HG02571 (cell line): Measurements from ENCODE around the gene YPEL1.
"Not testable (repeated sequence)": the region's sequence is repeated elsewhere in the genome, so short reads cannot be mapped to it uniquely, and the experiment has no call there.

Experiments
- ATAC-seq: cut with Tn5 transposase; IDR thresholded peaks from one replicate; pipeline ENCODE4 v1.9.1; 2021; ENCODE audit warnings: mild to moderate bottlenecking, moderate library complexity; ENCODE audit not compliant: unreplicated experiment

The YPEL1 gene

DNA sequence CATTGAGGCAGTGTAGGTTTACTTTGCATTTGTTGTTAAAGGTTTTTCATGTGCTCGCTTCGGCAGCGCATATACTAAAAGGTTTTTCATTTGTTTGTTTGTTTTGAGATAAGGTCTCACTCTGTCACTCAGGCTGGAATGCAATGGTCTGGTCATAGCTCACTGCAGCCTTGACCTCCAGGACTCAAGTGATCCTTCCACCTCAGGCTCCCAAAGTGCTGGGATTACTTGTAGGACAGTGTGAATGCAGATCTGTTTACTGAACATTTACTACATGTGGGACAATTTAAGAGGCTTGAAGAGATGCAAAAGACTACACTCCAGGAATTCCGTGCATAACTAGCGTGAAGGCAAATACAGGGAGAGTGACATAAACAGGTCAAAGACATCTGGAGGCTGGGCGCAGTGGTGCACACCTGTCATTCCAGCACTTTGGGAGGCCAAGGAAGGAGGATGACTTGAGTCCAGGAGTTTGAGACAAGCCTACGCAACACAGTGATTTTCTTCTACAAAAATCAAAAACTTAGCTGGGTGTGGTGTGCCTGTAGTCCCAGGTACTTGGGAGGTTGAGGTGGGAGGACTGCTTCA lies 34.1 kb downstream of the YPEL1 start:
- no peak for ATAC-seq

DNA sequence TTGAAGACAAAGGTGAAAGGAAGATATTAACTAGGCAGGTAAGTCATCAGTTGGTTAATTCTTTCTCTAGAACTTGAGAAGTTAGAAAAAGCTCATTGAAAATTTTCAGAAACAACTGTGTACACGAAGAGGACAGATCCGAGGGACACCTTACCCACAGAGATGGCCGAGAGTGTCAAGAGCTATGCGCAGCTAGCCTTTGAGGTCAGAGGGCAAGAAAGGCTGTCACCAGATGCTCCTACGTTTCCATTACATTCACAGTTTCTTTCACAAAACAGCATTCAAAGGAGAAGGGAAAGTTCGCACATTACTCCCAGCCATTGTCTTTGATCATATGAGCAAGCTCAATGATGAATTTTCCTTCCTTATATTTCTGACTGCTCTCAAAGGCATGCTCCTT lies 34.8 kb downstream of the YPEL1 start:
- ATAC-seq = no peak

DNA sequence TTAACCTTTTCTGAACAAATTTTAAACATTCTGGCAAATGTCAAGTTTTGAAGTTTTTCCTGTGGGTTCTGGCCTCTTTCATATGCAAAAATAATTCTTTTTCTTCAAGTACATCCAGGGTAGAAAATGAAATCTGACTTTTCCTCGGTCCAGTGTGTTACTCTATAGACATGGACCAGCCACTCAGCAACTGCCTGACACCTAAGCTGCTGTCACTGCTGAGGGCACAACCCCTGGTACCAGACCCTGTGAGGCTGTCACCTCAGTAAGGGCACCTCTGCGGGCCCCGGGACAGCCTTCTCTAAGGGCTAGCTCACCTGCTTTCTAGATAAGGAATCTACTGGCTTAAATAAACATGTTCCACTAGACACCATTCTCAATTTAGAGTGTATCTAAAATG lies 36.0 kb downstream of the YPEL1 start:
- no peak for ATAC-seq

- no peak for ATAC-seq
Observed at GRCh38 chr22:21698430-21699329, 36.9 kb downstream of the YPEL1 start.

DNA sequence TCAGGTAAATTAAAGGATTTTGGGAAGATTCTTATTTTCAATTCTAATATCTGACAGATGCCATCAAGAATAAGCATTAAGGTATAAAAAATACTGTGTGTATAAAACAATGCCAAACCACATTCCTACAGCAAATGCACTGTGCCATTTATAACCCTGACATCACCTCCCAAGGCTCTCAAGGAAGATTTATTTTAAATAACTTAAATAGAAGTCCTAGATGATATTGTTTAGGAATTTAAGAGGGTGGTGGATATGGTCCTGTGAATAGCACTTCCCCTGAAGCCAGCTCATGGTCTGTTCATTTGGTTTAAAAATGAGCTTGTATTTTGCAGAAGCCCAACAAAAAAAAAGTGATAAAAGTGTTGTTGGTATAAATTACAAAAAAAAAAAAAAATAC lies 37.7 kb downstream of the YPEL1 start:
- ATAC-seq = no peak

GRCh38 chr22:21697021-21697771 lies 38.4 kb downstream of the YPEL1 start:
- no peak for ATAC-seq

- ATAC-seq = no peak
Observed at GRCh38 chr22:21696115-21696514, 39.5 kb downstream of the YPEL1 start.

DNA sequence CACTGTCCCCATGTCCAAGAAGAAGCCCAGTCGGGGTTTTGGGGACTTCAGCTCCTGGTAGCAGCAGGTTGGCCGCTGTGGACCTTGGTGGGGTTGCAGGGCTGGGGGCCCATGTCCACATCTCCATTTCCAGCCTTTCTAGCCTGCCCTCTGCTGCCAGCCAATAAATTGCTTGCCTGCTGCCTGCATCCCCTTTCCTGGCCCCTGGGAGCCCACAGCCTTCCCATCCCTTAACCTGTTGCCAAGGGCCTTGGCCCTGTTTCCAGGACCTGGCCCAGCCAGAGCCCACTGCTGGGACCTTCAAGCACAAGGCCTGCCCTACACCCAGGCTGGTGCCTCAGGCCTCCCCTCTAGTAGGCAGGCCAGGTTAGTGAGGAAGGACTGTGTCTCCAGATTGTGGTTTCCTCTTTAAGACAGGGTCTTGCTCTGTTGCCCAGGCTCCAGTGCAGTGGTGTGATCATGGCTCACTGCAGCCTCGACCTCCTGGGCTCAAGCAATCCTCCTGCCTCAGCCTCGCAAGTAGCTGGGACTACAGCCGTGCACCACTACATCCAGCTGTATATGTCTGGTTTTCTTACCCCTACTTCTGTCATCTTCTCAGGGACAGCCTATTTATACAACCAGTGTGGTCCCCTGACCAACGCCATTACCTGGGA lies 40.0 kb downstream of the YPEL1 start:
- ATAC-seq = no peak

DNA sequence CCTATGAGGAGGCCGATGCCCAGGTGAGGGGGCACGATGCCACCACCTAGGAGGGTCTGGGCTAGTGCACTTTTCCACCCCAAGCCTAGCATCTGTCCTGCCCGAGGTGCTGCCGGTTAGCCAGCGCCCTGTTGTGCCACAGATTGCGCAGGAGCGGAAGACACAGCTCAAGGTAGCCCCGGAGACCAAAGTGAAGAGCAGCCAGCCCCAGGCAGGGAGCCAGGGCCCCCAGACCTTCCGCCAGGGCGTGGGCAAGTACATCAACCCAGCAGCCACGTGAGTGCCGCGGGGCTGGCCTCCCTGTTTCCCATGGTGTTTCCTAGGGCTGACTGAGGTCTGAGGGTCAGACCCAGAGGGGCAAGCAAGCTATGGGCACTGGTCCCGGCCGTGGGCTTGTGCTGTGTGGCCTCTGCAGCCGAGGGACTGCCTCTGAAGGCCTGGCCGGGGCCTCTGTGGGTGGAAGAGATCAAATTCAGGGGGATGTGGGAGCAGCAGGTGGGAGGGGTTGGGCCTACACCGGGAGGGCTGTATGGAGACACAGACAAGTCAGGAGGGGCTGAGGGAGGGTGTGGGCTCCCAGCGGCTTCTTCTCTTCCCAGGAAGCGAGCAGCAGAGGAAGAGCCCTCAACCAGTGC lies 40.7 kb downstream of the YPEL1 start:
- no peak for ATAC-seq

DNA sequence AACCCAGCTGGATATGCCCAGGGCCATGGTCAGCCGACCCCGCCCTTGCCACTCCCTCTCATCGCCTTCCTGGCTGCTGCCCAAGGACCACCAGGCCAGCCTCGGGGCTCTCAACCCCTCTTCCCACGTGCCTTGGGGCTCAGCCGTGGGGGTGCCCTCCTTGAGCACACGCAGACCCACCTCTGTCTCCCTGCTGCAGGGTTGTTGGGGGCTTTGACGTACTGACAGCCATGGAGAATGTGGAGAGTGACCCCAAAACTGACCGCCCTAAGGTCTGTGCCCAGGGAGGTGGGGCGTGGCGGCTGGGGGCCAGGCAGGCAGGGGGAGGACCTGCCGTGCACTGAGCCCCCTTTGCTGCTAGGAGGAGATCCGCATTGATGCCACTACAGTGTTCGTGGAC lies 41.2 kb downstream of the YPEL1 start:
- no peak for ATAC-seq

DNA sequence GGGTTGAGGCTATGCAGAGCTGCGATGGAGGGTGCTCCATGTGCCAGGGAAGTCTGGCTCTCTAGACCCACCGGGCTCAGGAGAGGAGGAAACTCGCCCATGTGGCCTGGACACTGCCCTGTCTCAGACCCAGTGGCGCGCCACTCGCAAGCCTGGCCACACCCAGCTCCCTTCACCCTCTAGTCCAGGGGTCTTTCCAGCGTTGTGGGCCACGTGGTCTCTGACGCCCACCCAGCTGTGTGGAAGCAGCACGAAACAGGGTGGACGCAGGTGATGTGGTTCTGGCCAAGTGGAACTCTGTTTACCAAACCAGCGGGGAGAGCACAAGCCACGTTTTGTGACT lies 41.6 kb downstream of the YPEL1 start:
- no peak for ATAC-seq

DNA sequence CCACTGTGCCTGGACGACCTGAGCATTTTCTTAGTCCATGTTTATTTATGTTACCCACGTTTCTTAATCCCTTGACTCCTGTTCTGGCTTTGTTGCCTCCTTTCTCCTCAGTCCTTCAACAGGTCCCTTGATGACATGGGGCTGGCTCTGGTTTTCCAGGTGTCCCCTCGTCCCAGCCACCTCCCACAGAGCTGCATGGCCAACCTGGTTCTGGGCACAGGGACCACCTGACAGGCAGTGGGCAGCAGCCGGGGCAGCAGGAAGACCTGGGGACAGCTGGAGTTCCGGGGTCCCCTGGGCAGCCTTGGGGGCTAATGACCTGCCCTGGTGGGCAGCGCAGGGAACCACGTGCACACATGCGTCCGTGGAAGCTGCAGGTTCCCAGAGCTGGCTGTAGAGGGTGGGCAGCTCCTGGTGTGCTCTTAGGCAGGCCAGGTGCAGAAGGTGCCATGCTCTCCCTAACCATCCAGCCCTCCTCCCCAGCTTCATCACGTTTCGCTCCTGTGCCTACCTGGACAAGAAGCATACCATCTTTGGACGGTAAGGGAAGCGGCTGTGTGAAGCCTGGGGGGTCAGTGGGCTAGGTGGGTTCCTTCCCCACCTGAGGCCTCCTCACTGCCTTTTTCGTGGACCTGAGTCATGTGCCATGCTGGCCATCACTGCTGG lies 42.1 kb downstream of the YPEL1 start:
- no peak for ATAC-seq

DNA sequence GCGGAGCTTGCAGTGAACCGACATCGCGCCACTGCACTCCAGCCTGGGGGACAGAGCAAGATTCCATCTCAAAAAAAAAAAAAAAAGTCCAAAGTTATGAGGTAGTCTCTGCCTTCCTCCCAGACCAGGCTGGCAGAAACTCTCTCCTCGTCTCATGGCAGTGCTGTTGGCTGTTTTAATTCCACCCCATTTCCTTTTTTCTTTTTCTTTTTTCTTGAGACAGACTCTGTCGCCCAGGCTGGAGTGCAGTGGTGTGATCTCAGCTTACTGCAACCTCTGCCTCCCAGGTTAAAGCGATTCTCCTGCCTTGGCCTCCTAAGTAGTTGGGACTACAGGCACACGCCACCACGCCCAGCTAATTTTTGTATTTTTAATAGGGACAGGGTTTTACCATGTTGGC lies 42.7 kb downstream of the YPEL1 start:
- not testable (repeated sequence) for ATAC-seq

- no peak for ATAC-seq
Observed at GRCh38 chr22:21691816-21692215, 43.8 kb downstream of the YPEL1 start.

- ATAC-seq = no peak
Observed at GRCh38 chr22:21690401-21690801, 45.2 kb downstream of the YPEL1 start.

DNA sequence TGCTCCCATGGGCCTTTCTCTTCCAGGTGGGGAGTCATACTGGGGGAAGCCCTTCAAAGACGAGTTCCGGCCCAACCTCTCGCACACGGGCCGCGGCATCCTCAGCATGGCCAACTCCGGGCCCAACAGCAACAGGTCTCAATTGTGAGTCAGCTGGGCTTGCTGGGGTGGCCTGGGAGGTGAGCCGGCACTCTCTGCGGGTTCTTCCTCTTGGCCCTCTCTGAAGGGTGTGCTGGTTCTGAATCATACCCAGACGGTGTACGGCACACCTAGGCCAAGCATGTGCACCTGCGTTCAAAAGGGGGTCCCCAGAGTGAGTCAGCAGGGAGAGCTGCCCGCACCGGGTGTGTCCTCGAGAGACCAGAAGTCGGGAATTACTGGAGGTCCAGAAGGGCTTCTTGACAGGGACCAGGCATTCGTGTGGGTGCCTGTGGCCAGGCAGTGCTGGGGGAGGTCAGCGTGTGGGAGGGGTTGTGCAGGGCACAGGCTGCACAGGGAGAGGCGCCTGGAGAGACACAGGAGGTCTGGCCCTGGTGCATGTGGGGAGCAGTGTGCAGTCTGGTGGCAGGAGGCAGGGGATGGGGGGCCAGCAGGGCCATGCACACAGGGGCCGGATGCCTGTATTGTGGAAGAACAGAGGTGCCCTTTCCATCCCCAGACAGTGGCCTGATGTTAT lies 46.8 kb downstream of the YPEL1 start:
- no peak for ATAC-seq

DNA sequence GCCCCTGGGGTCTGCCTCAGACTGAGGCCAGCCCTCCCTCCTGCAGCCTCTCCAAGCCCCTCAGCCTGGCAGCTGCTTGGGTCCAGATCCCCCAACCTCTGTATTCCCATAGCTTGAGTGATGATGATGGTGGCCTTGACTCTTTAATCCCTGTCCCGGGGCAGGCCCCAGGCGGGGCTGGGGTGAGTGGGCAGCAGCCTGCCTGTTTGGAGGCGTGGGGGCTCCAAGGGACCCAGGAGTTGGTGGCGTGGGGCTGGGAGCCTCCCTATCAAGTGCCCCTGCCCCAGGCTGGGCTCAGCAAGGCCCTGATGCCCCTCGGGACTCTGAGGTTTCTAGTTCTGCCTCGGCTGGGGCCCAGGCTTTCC lies 47.3 kb downstream of the YPEL1 start:
- ATAC-seq = no peak

DNA sequence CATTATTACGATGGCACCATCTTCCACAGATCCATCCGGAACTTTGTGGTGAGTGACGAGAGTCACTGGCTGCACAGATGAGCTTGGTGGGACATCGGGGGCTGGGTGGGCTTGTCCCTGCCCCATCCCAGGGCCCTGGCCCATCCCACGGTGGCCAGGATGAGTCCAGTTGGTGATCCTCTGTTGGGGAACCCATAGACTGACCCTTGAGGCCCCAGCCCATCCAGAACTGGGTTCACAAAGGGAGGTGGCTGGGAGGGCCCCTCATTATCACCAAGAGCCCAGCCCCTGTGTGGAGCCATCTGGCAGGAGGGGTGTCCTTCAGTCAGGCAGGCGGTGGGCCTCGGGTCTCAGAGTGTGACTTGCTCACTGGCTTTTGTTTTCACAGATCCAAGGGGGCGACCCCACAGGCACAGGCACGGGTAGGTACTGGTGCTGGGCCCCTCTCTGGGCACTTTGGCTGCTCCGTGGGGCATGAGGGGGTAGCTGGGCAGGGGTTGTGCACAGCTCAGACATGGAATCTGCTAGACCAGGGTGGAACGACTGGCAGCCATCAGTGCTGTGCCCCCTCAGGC lies 47.8 kb downstream of the YPEL1 start:
- ATAC-seq = no peak

GRCh38 chr22:21686634-21687393 lies 48.8 kb downstream of the YPEL1 start:
- no peak for ATAC-seq
